PFSK-1 (cell line): Measurements from ENCODE around the gene CNTNAP2.

Experiments used
- FOXP2 ChIP-seq: optimal IDR thresholded peaks from 2 replicates; pipeline ENCODE3; 2011; ENCODE audit warnings: borderline replicate concordance, control low read depth, inconsistent platforms; ENCODE audit not compliant: insufficient read depth; ENCODE audit errors: extremely low read length, extremely low read depth
- POLR2AphosphoS5 ChIP-seq: IDR thresholded peaks from 2 replicates; pipeline ENCODE4 v1.6.1; 2012; ENCODE audit warnings: low read depth, mild to moderate bottlenecking, control low read depth, low read length, moderate library complexity
- SIN3A ChIP-seq: IDR thresholded peaks from 2 replicates; pipeline ENCODE4 v1.6.1; 2012; ENCODE audit warnings: mild to moderate bottlenecking, low read length, moderate library complexity, borderline replicate concordance; ENCODE audit not compliant: insufficient read depth
- TAF1 ChIP-seq: IDR thresholded peaks from 2 replicates; pipeline ENCODE4 v1.6.1; 2012; ENCODE audit warnings: low read length, control low read depth, borderline replicate concordance; ENCODE audit not compliant: insufficient read depth
- TF ChIP-seq, protein P1 (sequence below), 2 experiments: IDR thresholded peaks; 2 replicates each; pipeline versions ENCODE4 v1.6.1 to v1.8.0; 2011 to 2012; ENCODE audit warnings: low read depth in 2 of 2, low read length in 2 of 2, control low read depth in 1 of 2, inconsistent platforms in 1 of 2, mild to moderate bottlenecking in 1 of 2, moderate library complexity in 1 of 2; ENCODE audit not compliant: insufficient read depth in 1 of 2

Gene CNTNAP2

DNA sequence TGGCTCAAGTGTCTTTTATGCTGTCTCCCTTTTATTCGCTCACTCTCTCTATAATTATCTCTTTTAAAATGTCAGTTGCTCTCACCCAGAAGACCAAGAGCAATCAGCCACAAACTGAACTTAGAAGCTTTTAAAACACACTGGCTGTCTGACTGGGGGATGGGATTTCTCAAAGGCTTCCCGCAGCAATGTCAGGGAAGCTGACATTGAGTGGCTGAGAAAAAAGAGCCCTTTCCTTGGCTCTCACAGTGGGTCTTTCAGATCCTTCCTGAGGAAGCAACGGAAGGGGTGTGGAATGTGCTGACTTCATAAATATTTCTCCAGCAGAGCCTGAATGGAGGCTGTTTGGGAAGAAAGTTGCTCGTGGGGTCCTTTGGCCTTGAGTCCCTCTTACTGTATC lies 2028.2 kb downstream of the CNTNAP2 start:
- TF ChIP-seq, protein P1, sequence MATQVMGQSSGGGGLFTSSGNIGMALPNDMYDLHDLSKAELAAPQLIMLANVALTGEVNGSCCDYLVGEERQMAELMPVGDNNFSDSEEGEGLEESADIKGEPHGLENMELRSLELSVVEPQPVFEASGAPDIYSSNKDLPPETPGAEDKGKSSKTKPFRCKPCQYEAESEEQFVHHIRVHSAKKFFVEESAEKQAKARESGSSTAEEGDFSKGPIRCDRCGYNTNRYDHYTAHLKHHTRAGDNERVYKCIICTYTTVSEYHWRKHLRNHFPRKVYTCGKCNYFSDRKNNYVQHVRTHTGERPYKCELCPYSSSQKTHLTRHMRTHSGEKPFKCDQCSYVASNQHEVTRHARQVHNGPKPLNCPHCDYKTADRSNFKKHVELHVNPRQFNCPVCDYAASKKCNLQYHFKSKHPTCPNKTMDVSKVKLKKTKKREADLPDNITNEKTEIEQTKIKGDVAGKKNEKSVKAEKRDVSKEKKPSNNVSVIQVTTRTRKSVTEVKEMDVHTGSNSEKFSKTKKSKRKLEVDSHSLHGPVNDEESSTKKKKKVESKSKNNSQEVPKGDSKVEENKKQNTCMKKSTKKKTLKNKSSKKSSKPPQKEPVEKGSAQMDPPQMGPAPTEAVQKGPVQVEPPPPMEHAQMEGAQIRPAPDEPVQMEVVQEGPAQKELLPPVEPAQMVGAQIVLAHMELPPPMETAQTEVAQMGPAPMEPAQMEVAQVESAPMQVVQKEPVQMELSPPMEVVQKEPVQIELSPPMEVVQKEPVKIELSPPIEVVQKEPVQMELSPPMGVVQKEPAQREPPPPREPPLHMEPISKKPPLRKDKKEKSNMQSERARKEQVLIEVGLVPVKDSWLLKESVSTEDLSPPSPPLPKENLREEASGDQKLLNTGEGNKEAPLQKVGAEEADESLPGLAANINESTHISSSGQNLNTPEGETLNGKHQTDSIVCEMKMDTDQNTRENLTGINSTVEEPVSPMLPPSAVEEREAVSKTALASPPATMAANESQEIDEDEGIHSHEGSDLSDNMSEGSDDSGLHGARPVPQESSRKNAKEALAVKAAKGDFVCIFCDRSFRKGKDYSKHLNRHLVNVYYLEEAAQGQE (IDR thresholded peaks at IDR 0.05; ENCODE audit: insufficient read depth in 1 of 2, low read depth in 2 of 2, low read length in 2 of 2) = no peak
- TF ChIP-seq TAF1 (no peak), FOXP2 (no peak), SIN3A (no peak), POLR2AphosphoS5 (no peak)

DNA sequence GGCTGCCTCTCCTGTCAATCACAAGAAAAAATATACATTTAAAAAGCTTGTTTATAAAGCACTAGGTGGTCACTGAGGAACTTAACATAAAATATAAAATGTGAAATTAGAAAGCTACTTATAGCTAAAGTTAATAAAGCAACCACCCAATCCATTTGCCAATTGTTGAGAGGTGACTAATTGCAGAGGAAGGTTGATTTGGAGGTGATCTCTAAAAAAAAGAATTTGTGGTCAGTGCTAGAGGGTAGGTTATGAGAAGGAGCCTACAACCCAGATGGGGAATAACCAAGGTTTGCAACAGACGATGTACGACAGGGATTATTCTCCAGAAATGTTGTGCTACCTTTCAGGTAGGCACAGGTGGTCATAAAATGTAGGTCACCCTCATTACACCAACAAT lies 2029.7 kb downstream of the CNTNAP2 start:
- TF ChIP-seq, protein P1 (IDR thresholded peaks at IDR 0.05; ENCODE audit: insufficient read depth in 1 of 2, low read depth in 2 of 2, low read length in 2 of 2) = no peak
- TF ChIP-seq SIN3A (no peak), TAF1 (no peak), FOXP2 (no peak), POLR2AphosphoS5 (no peak)

DNA sequence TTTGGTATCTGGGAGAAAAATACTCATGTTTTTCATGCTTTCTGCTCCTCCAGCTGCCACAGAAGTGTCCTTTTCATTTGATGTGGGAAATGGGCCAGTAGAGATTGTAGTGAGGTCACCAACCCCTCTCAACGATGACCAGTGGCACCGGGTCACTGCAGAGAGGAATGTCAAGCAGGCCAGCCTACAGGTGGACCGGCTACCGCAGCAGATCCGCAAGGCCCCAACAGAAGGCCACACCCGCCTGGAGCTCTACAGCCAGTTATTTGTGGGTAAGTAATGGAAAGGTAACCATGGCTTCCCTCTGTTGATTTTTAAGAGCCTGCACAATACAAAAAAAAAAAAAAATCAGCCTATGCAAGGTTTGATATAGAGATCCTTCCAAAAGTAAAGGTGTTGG lies 2030.8 kb downstream of the CNTNAP2 start:
- TF ChIP-seq SIN3A (no peak), POLR2AphosphoS5 (no peak), FOXP2 (no peak), TAF1 (no peak)
- TF ChIP-seq, protein P1 (IDR thresholded peaks at IDR 0.05; ENCODE audit: insufficient read depth in 1 of 2, low read depth in 2 of 2, low read length in 2 of 2) = no peak

DNA sequence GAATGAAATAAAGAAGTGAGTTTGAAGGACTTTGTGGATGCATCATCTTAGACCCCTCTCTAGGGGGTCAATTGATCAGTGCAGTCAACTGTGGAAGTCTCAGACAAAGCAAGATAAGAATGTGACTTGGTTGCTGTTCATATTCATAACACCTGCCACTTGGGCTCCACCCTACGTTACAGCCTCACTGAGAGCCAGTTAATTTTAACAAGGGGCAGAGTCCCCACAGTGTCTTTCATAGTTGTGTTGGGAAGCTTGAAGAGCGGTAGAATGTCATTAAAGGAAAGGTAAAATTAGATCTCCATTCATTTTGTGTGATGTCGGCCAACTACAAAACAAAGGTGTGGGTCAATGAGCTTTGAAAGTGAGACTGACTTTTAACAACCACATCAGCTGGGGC lies 2031.9 kb downstream of the CNTNAP2 start:
- TF ChIP-seq POLR2AphosphoS5 (no peak), FOXP2 (no peak), SIN3A (no peak), TAF1 (no peak)
- TF ChIP-seq, protein P1 (IDR thresholded peaks at IDR 0.05; ENCODE audit: insufficient read depth in 1 of 2, low read depth in 2 of 2, low read length in 2 of 2) = no peak

DNA sequence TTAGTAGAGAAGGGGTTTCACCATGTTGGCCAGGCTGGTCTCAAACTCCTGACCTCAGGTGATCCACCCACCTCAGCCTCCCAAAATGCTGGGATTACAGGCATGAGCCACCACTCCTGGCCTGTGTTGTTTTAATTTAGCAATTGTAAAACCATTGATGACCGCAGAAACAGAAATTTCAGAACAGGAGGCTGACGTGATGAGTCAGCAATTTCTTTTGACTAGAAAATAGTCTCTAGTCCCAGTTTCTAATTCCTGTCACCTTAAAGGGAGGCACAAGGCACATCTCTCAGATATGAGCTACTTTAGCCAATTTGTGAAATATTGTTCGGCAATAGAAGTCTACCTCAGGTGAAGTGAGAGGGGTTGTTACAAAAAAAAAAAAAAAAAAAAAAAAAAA lies 2033.1 kb downstream of the CNTNAP2 start:
- TF ChIP-seq POLR2AphosphoS5 (no peak), SIN3A (no peak), TAF1 (no peak), FOXP2 (no peak)
- TF ChIP-seq, protein P1 (IDR thresholded peaks at IDR 0.05; ENCODE audit: insufficient read depth in 1 of 2, low read depth in 2 of 2, low read length in 2 of 2) = no peak
